Right lobe of liver (tissue), 6 donors: ENCODE measurements around the gene CENPP. TPM values are rescaled to one million over a fixed set of nuclear protein-coding genes. Genes with fewer than 3 reads are reported as not detected.

Experiments
- ATAC-seq, 4 donors: fragments of 200-7000 bp; cut with Tn5 transposase; one replicate each; pipeline ENCODE4 v1.9.1; 2020; ENCODE audit warnings: mild to moderate bottlenecking in 4 of 4, moderate library complexity in 4 of 4
- DNase-seq, 3 donors: peaks; one replicate each; pipeline ENCODE4 v3.0.0-alpha.2; 2020
- H3K27ac ChIP-seq, 3 donors: fragments of 200-600 bp; one replicate each; pipeline ENCODE4 v1.8.0; 2022
- H3K27me3 ChIP-seq, 2 donors: fragments of 200-600 bp; one replicate each; pipeline ENCODE4 v1.8.0; 2022
- H3K36me3 ChIP-seq, 4 donors: fragments of 200-600 bp; sonication (generic) in 1 of 4; one replicate each; pipeline versions ENCODE4 v1.5.1 to v1.8.0; 2017 to 2022; ENCODE audit warnings: control low read depth in 1 of 4
- H3K4me1 ChIP-seq, 4 donors: fragments of 200-600 bp; sonication (generic) in 1 of 4; one replicate each; pipeline versions ENCODE4 v1.5.1 to v1.8.0; 2017 to 2022; ENCODE audit warnings: control low read depth in 1 of 4
- H3K4me3 ChIP-seq, 3 donors: fragments of 200-600 bp; one replicate each; pipeline ENCODE4 v1.8.0; 2022
- H3K9me3 ChIP-seq, 4 donors: fragments of 200-600 bp; sonication (generic) in 1 of 4; one replicate each; pipeline versions ENCODE4 v1.5.1 to v1.8.0; 2017 to 2022; ENCODE audit warnings: control low read depth in 1 of 4
- POLR2A ChIP-seq: fragments of 450-650 bp; IDR thresholded peaks from one replicate; pipeline ENCODE4 v1.6.1; 2017; ENCODE audit warnings: antibody characterized with exemption, mild to moderate bottlenecking
- WGBS: methylation state at CpG from one replicate; pipeline ENCODE4 v1.1.6; 2018; ENCODE audit warnings: low coverage, low lambda C conversion rate; ENCODE audit not compliant: insufficient coverage; ENCODE audit errors: missing lambda C conversion rate; 5-methylcytosine and 5-hydroxymethylcytosine counted together
- intact Hi-C, 2 donors: fragments of 100-400 bp; cut with DNase I; formaldehyde crosslinking; loops; one replicate each; pipeline versions ENCODE4 v1.11.2 to v1.14.1; 2022
- total RNA-seq, 6 experiments: library from RNA; depleted of rRNA in 2 of 6; stranded (reverse); fragments of >200 nt in 2 of 6; fragmentation: NEBNext Ultra II Directional in 3 of 6; extraction: Animal tissue kit (Norgen Biotek cat#: 25700) in 3 of 6; gene quantifications; one replicate each; pipeline versions ENCODE4 v1.1.0 to v1.2.4, GENCODE V29; 2016 to 2023
- TF ChIP-seq, protein P1 (sequence below), 4 donors: fragments of 200-600 bp in 3 of 4; fragments of 450-650 bp in 1 of 4; IDR thresholded peaks; one replicate each; pipeline versions ENCODE4 v1.5.1 to v1.8.0; 2016 to 2022; ENCODE audit warnings: antibody characterized with exemption in 4 of 4, mild to moderate bottlenecking in 2 of 4
- donor health status: DM: no; HTN: yes; CAD: no.
- donor health status: DM: no; HTN: no; CAD: no.
- donor health status: DM: no; HTN: no; CAD: no.
- donor health status: DM: no; HTN: yes; CAD: no.
- donor health status: DM: no; HTN: yes; CAD: no.

Gene CENPP
- total RNA-seq, 6 experiments from 2014 or later = 1.0 to 3.7 (median 1.5) TPM

GRCh38 chr9:92632641-92633040, 306.9 kb downstream of the CENPP start:
- intact Hi-C loops = loop anchor here (10.0 kb wide), 2 partner anchors 128 to 298 kb away; no protein-coding TSS in a partner anchor
- peaks cover 0 to 42% (median 19%) of the 10 kb centered on the region in 4 donors for H3K36me3 ChIP-seq

DNA sequence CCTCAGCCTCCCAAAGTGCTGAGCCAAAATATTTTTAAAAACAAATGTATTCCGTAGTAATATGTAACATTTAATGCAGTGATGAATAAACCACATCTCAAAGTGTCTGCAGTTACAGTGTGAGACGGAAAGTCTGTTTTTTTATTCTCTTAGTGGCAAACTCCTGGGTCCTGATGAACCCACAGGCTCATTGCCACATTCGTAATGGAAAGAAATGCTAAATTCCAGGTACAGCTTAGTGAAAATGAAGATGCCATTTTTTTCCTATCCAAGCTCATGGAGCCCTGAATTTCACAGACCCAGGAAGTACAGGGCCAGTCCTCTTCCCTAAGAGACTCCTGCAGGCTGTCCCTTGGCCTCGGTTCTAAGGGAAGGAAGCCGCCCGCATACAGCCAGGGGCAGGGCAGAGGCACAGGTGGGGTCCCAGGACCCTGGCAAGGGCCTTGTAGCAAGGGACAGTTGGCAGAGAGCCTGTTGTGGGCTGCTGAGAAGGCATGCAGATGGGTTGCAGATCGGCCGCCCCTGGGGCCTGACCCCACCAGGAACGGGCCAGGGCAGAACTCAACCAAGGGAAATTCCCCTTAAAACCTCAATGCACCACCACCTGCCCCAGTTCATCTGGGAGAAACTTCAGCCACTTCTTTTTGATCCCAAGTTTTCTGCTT, 308.0 kb downstream of the CENPP start:
- intact Hi-C loops = loop anchor here (10.0 kb wide), 2 partner anchors 129 to 299 kb away; no protein-coding TSS in a partner anchor
- H3K27ac ChIP-seq = no peak overlapping the region
- ATAC-seq (no peak), DNase-seq (peak in 2 of 3 donors; percentile 40 to 53)
- no peaks in the 10 kb centered on the region for H3K4me1 ChIP-seq
- no peaks in the 10 kb centered on the region for H3K9me3 ChIP-seq
- H3K27me3 ChIP-seq = no peaks in the 10 kb centered on the region
- no peak overlapping the region for H3K4me3 ChIP-seq
- peaks cover 0 to 46% (median 21%) of the 10 kb centered on the region in 4 donors for H3K36me3 ChIP-seq
- TF ChIP-seq, protein P1, sequence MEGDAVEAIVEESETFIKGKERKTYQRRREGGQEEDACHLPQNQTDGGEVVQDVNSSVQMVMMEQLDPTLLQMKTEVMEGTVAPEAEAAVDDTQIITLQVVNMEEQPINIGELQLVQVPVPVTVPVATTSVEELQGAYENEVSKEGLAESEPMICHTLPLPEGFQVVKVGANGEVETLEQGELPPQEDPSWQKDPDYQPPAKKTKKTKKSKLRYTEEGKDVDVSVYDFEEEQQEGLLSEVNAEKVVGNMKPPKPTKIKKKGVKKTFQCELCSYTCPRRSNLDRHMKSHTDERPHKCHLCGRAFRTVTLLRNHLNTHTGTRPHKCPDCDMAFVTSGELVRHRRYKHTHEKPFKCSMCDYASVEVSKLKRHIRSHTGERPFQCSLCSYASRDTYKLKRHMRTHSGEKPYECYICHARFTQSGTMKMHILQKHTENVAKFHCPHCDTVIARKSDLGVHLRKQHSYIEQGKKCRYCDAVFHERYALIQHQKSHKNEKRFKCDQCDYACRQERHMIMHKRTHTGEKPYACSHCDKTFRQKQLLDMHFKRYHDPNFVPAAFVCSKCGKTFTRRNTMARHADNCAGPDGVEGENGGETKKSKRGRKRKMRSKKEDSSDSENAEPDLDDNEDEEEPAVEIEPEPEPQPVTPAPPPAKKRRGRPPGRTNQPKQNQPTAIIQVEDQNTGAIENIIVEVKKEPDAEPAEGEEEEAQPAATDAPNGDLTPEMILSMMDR (IDR thresholded peaks at IDR 0.05) = no peak
- no peak for TF ChIP-seq POLR2A
- 94% methylated on average over 6 of the region's 9 CpGs for WGBS

More at GRCh38 chr9:92632641-92633040, 306.9 kb downstream of the CENPP start:
- Histone ChIP-seq H3K27me3 (no peaks in the 10 kb centered on the region), H3K4me3 (no peak overlapping the region), H3K4me1 (no peaks in the 10 kb centered on the region), H3K27ac (no peak overlapping the region), H3K9me3 (no peaks in the 10 kb centered on the region)
- 95% methylated on average over 4 of the region's 5 CpGs for WGBS
- DNase-seq = peak in 1 of 3 donors; percentile 32
- ATAC-seq = no peak
- no peak for TF ChIP-seq POLR2A

DNA sequence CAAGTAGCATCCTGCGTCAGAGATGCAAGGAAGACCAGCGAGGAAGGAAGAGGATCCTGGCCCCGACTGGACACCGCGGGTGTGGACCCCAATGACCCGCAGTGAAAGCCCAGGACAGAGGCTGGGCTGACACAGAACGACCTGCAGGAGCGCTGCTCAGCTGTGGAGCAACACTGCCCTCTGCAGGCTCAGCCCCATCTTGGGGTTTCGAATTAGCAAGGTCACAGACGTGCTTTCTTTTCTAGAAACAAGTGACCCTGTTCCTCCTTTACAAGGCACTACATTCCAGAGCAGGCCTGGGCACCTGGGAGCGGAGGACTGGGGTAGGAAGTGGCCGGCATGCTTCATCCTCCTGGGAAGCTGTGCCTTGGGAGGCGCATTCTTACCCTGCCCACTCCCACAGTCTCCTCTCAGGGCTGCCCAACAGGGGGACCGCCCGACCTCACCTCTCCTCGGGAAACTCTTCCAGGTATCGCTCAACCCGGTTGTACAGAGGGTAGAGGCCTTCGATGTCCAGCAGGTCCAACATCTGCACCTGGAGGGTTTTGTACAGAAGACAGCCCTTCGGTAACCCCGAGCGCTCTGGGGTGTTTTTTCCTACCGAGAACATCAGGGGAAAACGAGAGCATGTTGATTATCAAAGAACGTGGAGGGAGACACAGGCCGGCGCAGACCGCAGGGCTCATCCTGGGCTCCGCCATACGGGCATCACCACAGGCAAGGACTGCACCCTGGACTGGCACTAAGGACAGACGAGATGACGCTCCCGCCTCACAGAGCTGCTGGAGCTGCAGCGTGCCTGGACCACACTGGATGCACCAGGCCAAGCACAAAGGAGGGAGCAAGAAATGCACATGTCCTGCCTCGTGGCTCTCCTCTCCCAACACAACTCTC, 309.2 kb downstream of the CENPP start:
- WGBS = 43% methylated on average over 16 of the region's 35 CpGs
- ATAC-seq = peak; percentile 89 to 97 (median 94)
- Histone ChIP-seq H3K4me1 (no peaks in the 10 kb centered on the region), H3K9me3 (no peaks in the 10 kb centered on the region), H3K4me3 (no peak overlapping the region), H3K36me3 (peaks cover 0 to 58% (median 21%) of the 10 kb centered on the region in 4 donors), H3K27ac (no peak overlapping the region), H3K27me3 (no peaks in the 10 kb centered on the region)
- intact Hi-C loops = loop anchor here (10.0 kb wide), 2 partner anchors 130 to 300 kb away; no protein-coding TSS in a partner anchor
- peak; percentile 72 to 81 (median 79) for DNase-seq
- TF ChIP-seq, protein P1 (IDR thresholded peaks at IDR 0.05) = peak; percentile 91 to 95 (median 92)
- TF ChIP-seq POLR2A = no peak

- intact Hi-C loops = loop anchor here (10.0 kb wide), 2 partner anchors 131 to 301 kb away; no protein-coding TSS in a partner anchor
- no peaks in the 10 kb centered on the region for H3K4me1 ChIP-seq
- no peak for DNase-seq
- no peak for ATAC-seq
- H3K27me3 ChIP-seq = no peaks in the 10 kb centered on the region
- TF ChIP-seq, protein P1 (IDR thresholded peaks at IDR 0.05) = no peak
- TF ChIP-seq POLR2A = no peak
- H3K36me3 ChIP-seq = peaks cover 0 to 63% (median 23%) of the 10 kb centered on the region in 4 donors
- no peak overlapping the region for H3K4me3 ChIP-seq
- no peak overlapping the region for H3K27ac ChIP-seq
- no peaks in the 10 kb centered on the region for H3K9me3 ChIP-seq
- 95% methylated on average over 4 of the region's 4 CpGs for WGBS
Observed at GRCh38 chr9:92635760-92636159, 310.0 kb downstream of the CENPP start.
